Measurements from ENCODE around the gene ARHGAP12.

DNA sequence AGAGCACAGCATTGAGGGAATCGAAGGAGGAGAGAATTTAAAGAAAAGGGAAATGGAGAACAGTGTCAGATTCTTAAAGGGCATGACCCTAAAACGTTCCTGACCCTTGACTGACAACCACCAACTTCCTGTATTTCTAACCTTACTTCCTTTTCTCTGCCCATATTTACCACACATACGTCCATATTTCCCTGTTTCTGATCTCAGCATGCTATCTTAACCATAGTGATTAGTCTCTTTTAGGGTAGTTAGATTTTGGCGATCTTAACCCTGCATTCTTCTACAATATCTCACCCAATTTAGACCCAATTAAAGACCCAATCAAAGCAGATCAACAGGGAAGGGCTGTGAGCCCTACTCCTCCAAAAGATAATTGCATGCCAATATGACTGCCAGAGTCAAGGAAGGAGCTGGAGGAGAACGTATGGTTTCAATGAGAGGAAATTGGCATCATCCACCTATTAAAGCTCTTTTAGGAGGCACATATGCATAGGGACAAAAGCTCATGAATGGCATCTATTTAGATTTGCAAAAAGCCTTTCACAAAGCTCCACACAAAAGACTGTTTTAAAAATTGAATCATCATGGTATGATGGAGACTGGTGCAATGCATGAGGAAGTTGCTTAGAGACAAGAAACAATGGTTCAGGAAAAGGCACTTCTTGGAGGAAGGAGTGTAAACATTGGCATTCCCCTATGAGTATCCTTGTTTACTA lies 49.0 kb upstream of the ARHGAP12 start:
- TF ChIP-seq, protein P1, sequence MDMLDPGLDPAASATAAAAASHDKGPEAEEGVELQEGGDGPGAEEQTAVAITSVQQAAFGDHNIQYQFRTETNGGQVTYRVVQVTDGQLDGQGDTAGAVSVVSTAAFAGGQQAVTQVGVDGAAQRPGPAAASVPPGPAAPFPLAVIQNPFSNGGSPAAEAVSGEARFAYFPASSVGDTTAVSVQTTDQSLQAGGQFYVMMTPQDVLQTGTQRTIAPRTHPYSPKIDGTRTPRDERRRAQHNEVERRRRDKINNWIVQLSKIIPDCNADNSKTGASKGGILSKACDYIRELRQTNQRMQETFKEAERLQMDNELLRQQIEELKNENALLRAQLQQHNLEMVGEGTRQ (IDR thresholded peaks at IDR 0.05; ENCODE audit: borderline replicate concordance, low read depth, low read length) = no peak
- TF ChIP-seq RFX5 (IDR thresholded peaks at IDR 0.05; ENCODE audit: low read length) (no peak), SMC3 (IDR thresholded peaks at IDR 0.05; ENCODE audit: low read depth, low read length) (no peak), TEAD4 (IDR thresholded peaks at IDR 0.05; ENCODE audit: borderline replicate concordance, insufficient read depth) (no peak)
- TF ChIP-seq, protein P2, sequence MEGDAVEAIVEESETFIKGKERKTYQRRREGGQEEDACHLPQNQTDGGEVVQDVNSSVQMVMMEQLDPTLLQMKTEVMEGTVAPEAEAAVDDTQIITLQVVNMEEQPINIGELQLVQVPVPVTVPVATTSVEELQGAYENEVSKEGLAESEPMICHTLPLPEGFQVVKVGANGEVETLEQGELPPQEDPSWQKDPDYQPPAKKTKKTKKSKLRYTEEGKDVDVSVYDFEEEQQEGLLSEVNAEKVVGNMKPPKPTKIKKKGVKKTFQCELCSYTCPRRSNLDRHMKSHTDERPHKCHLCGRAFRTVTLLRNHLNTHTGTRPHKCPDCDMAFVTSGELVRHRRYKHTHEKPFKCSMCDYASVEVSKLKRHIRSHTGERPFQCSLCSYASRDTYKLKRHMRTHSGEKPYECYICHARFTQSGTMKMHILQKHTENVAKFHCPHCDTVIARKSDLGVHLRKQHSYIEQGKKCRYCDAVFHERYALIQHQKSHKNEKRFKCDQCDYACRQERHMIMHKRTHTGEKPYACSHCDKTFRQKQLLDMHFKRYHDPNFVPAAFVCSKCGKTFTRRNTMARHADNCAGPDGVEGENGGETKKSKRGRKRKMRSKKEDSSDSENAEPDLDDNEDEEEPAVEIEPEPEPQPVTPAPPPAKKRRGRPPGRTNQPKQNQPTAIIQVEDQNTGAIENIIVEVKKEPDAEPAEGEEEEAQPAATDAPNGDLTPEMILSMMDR (IDR thresholded peaks at IDR 0.05) = no peak
